SU-DHL-6 (cell line): ENCODE measurements around the gene PSPN.
"Not testable (repeated sequence)": the region's sequence is repeated elsewhere in the genome, so short reads cannot be mapped to it uniquely, and the experiment has no call there.

Source experiments
- H2AFZ ChIP-seq: fragments of 200-600 bp; sonication (generic); 2 replicates; pipeline ENCODE4 v1.6.1; 2014; ENCODE audit warnings: low read depth, mild to moderate bottlenecking, moderate library complexity, mixed read lengths, antibody characterized with exemption, low read length; ENCODE audit not compliant: severe bottlenecking
- H3F3A ChIP-seq: fragments of 200-600 bp; shearing (Covaris generic); 2 replicates; pipeline ENCODE4 v1.6.0; 2016; ENCODE audit warnings: antibody characterized with exemption, mild to moderate bottlenecking; ENCODE audit not compliant: insufficient read depth
- H3K27ac ChIP-seq: fragments of 200-600 bp; sonication (generic); 2 replicates; pipeline ENCODE4 v1.5.1; 2016; ENCODE audit warnings: low read depth, mild to moderate bottlenecking, low read length, moderate library complexity, mixed read lengths
- H3K27me3 ChIP-seq: fragments of 200-600 bp; sonication (generic), shearing (Covaris generic); 2 replicates; pipeline ENCODE4 v1.6.0; 2014; ENCODE audit warnings: mild to moderate bottlenecking, low read length
- H3K36me3 ChIP-seq: fragments of 200-600 bp; sonication (generic); 2 replicates; pipeline ENCODE4 v1.6.1; 2014; ENCODE audit warnings: mild to moderate bottlenecking, low read length, mixed read lengths
- H3K4me2 ChIP-seq: fragments of 300-600, 200-600 bp; shearing (Covaris generic), sonication (generic); 2 replicates; pipeline ENCODE4 v1.6.0; 2014; ENCODE audit warnings: low read length, low read depth, mild to moderate bottlenecking; ENCODE audit not compliant: poor library complexity, severe bottlenecking
- H3K4me3 ChIP-seq: fragments of 200-600 bp; sonication (generic); 2 replicates; pipeline ENCODE4 v1.5.1; 2014; ENCODE audit warnings: antibody characterized with exemption, low read length, mild to moderate bottlenecking, mixed read lengths; ENCODE audit not compliant: insufficient read depth, poor library complexity, severe bottlenecking
- H3K79me2 ChIP-seq: fragments of 200-600 bp; sonication (generic); 2 replicates; pipeline ENCODE4 v1.6.1; 2014; ENCODE audit warnings: mild to moderate bottlenecking, low read length, moderate library complexity; ENCODE audit not compliant: insufficient read depth
- H3K9ac ChIP-seq: fragments of 200-600 bp; sonication (generic); 2 replicates; pipeline ENCODE4 v1.7.0; 2014; ENCODE audit warnings: mild to moderate bottlenecking, low read length
- H3K9me2 ChIP-seq: fragments of 200-600 bp; sonication (generic); replicated peaks from 2 replicates; pipeline ENCODE4 v1.6.1; 2014; ENCODE audit warnings: low read length; ENCODE audit not compliant: insufficient read depth
- H3K9me3 ChIP-seq: fragments of 200-600 bp; sonication (generic); 2 replicates; pipeline ENCODE4 v1.6.1; 2014; ENCODE audit warnings: low read length, mixed read lengths; ENCODE audit not compliant: insufficient read depth
- H4K20me1 ChIP-seq: fragments of 200-600 bp; sonication (generic); 2 replicates; pipeline ENCODE4 v1.6.1; 2014; ENCODE audit warnings: low read depth, mild to moderate bottlenecking, antibody characterized with exemption, low read length, moderate library complexity, mixed read lengths
- EZH2phosphoT487 ChIP-seq: fragments of 200-600 bp; sonication (generic), shearing (Covaris generic); conservative IDR thresholded peaks from 2 replicates; pipeline ENCODE4 v1.6.1; 2018; ENCODE audit warnings: mild to moderate bottlenecking, antibody characterized with exemption, low read length, moderate library complexity, mixed read lengths
- TF ChIP-seq, protein P1 (sequence below): fragments of 200-600 bp; sonication (generic); IDR thresholded peaks from one replicate; pipeline ENCODE4 v1.5.1; 2017; ENCODE audit warnings: antibody characterized with exemption, mild to moderate bottlenecking, low read length, moderate library complexity; ENCODE audit not compliant: insufficient read depth, poor library complexity, severe bottlenecking

PSPN gene

DNA sequence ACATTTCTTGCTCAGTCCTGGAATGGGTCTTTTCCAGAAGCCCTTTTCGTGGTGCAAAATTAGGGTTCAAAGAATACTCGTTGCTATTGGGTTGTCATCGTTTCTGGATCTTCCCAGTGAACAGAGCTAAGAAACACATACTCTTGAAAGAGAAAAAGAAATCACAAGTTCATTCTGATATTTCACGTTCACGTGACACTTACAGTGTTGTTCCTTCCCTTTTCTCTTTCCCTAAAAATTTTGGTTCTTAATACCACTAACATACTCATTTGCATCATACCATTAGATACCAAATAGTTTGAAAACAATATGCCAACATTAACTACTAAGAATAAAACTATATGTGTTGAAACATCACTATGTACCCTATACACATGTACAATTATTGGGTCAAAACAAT lies 30.7 kb upstream of the PSPN start:
- no peaks in the 10 kb centered on the region for H3K9me2 ChIP-seq
- H4K20me1 ChIP-seq: no peaks in the 10 kb centered on the region
- no peak overlapping the region for H3K27ac ChIP-seq
- TF ChIP-seq EZH2phosphoT487: no peak
- TF ChIP-seq, protein P1, sequence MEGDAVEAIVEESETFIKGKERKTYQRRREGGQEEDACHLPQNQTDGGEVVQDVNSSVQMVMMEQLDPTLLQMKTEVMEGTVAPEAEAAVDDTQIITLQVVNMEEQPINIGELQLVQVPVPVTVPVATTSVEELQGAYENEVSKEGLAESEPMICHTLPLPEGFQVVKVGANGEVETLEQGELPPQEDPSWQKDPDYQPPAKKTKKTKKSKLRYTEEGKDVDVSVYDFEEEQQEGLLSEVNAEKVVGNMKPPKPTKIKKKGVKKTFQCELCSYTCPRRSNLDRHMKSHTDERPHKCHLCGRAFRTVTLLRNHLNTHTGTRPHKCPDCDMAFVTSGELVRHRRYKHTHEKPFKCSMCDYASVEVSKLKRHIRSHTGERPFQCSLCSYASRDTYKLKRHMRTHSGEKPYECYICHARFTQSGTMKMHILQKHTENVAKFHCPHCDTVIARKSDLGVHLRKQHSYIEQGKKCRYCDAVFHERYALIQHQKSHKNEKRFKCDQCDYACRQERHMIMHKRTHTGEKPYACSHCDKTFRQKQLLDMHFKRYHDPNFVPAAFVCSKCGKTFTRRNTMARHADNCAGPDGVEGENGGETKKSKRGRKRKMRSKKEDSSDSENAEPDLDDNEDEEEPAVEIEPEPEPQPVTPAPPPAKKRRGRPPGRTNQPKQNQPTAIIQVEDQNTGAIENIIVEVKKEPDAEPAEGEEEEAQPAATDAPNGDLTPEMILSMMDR: no peak
- no peaks in the 10 kb centered on the region for H3K36me3 ChIP-seq
- no peak overlapping the region for H3K4me2 ChIP-seq
- no peaks in the 10 kb centered on the region for H3K79me2 ChIP-seq
- no peak overlapping the region for H3K9ac ChIP-seq
- H3F3A ChIP-seq: no peaks in the 10 kb centered on the region
- H3K4me3 ChIP-seq: no peak overlapping the region
- H2AFZ ChIP-seq: no peak overlapping the region
- H3K9me3 ChIP-seq: no peaks in the 10 kb centered on the region
- H3K27me3 ChIP-seq: no peaks in the 10 kb centered on the region

DNA sequence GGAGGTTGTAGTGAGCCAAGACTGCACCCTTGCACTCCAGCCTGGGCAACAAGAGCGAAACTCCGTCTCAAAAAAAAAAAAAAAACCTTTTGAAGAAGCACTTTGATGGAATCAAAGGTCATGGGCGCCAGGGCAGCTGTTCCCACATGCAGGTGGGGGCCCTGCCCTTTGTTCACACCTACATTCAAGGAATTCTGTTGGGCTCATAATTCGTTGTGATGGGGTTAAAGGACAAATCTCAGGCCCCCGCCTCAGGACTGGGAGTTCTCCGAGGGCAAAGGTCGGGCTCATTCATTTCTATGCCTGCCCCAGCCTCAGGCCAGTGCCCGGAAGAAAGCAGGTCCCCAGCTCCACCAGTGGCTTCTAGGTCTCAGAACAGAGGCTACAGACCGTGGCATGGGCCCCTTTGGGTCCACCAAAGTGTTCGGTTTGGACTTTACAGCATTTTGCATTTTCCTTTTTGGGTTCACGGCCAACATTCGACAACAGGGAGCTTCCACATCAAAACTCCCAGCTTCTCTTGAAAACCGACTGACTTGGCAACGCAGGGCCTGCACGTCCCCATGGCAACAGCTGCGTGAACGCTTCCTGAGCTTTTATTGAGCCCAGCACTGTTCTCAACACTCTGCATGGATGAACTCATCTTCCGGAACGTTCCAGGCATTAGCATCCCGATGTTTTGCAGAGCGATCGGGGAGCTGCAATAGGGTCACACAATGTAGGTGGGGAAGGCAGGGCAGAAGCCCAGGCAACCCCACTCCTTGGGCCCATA lies 27.3 kb upstream of the PSPN start:
- H3K9me3 ChIP-seq: no peaks in the 10 kb centered on the region
- H4K20me1 ChIP-seq: no peaks in the 10 kb centered on the region
- no peak overlapping the region for H3K4me2 ChIP-seq
- H2AFZ ChIP-seq: no peak overlapping the region
- H3K79me2 ChIP-seq: no peaks in the 10 kb centered on the region
- no peaks in the 10 kb centered on the region for H3K9me2 ChIP-seq
- H3K9ac ChIP-seq: no peak overlapping the region
- H3K27me3 ChIP-seq: no peaks in the 10 kb centered on the region
- H3F3A ChIP-seq: no peaks in the 10 kb centered on the region
- no peak overlapping the region for H3K4me3 ChIP-seq
- TF ChIP-seq EZH2phosphoT487: no peak
- TF ChIP-seq, protein P1: no peak
- no peak overlapping the region for H3K27ac ChIP-seq
- no peaks in the 10 kb centered on the region for H3K36me3 ChIP-seq

DNA sequence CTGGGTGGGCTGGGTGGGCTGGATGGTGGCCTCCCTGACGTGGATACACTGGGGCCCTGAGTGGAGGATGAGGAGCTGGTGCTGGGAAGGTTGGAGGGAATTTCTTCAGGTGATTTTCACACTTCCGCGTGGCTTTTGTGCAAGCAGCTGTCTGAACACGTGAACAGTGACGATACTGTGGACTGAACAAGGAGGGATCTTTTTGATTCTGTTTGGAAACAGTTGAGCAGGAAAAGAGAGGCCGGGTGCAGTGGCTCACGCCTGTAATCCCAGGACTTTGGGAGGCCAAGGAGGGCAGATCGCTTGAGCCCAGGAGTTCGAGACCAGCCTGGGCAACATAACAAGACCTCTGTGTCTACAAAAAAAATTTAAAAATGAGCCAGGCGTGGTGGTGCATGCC lies 26.3 kb upstream of the PSPN start:
- no peak overlapping the region for H3K4me3 ChIP-seq
- no peak overlapping the region for H3K27ac ChIP-seq

DNA sequence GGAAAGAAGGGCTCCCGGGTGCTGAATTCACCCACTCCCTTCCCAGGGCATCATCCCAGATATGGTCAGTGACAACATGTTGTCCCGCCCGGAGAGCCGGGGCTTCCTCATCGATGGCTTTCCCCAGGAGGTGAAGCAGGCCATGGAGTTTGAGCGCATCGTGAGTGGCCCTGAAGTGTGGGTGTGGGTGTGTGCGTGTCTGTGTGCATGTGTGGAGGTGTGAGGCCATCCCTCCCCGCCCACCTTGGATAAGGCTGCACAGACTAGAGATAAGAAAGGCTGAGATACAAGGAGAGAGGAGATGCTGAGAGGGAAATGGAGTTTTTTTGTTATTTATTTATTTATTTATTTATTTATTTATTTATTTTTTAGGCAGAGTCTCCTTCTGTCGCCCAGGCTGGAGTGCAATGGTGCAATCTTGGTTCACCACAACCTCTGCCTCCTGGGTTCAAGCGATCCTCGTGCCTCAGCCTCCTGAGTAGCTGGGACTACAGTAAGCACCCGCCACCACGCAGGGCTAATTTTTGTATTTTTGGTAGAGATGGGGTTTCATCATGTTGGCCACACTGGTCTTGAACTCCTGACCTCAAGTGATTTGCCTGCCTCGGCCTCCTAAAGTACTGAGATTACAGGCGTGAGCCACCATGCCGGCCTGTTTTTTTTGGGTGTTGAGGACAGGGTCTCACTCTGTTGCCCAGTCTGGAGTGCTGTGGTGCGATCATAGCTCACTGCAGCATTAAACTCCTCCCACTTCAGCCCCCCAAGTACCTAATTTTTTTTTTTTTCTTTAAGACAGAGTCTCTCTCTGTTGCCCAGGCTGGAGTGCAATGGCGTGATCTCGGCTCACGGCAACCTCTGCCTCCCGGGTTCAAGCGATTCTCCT lies 24.6 kb upstream of the PSPN start:
- H3K36me3 ChIP-seq, H3K27ac ChIP-seq: not testable (repeated sequence)

More for the DNA sequence above, 26.3 kb upstream of the PSPN start:
- Histone ChIP-seq H2AFZ (no peak overlapping the region), H3K9me3 (no peaks in the 10 kb centered on the region), H3K9me2 (no peaks in the 10 kb centered on the region), H3K9ac (no peak overlapping the region), H3K4me2 (no peak overlapping the region), H3F3A (no peaks in the 10 kb centered on the region), H3K79me2 (no peaks in the 10 kb centered on the region), H3K36me3 (no peaks in the 10 kb centered on the region), H3K27me3 (no peaks in the 10 kb centered on the region), H4K20me1 (no peaks in the 10 kb centered on the region)
- TF ChIP-seq EZH2phosphoT487: no peak
- TF ChIP-seq, protein P1: no peak

More for the DNA sequence above, 24.6 kb upstream of the PSPN start:
- not testable (repeated sequence) for H3K9ac ChIP-seq, H3F3A ChIP-seq, H2AFZ ChIP-seq, H4K20me1 ChIP-seq, H3K79me2 ChIP-seq, H3K4me3 ChIP-seq, H3K9me2 ChIP-seq, H3K4me2 ChIP-seq, H3K9me3 ChIP-seq, H3K27me3 ChIP-seq
